Smooth muscle cell (in vitro differentiated cells): ENCODE results near the gene CSNK2A1. TPM values are rescaled to one million over a fixed set of nuclear protein-coding genes. Genes with fewer than 3 reads are reported as not detected.

Experiments
- DNase-seq: peaks from one replicate; lab custom pipeline; 2025; ENCODE audit not compliant: unreplicated experiment; lab: John Stamatoyannopoulos, UW
- H2AFZ ChIP-seq: fragments of 200-600 bp; sonication (generic); 2 replicates; pipeline ENCODE4 v1.6.0; 2016; ENCODE audit warnings: antibody characterized with exemption, low read depth, mild to moderate bottlenecking
- H3F3A ChIP-seq: fragments of 200-600 bp; sonication (generic); 2 replicates; pipeline ENCODE4 v1.6.0; 2017; ENCODE audit warnings: antibody characterized with exemption, low read depth
- H3K27ac ChIP-seq: fragments of 200-600 bp; sonication (generic); 2 replicates; pipeline ENCODE4 v1.5.1; 2016; ENCODE audit warnings: low read depth, mild to moderate bottlenecking
- H3K27me3 ChIP-seq: fragments of 200-600 bp; sonication (generic); 2 replicates; pipeline ENCODE4 v1.6.1; 2016; ENCODE audit warnings: low read depth, mild to moderate bottlenecking
- H3K36me3 ChIP-seq: fragments of 200-600 bp; sonication (generic); 2 replicates; pipeline ENCODE4 v1.5.1; 2016; ENCODE audit warnings: low read depth
- H3K4me1 ChIP-seq: fragments of 200-600 bp; sonication (generic); 2 replicates; pipeline ENCODE4 v1.5.1; 2016; ENCODE audit warnings: low read depth
- H3K4me2 ChIP-seq: fragments of 200-600 bp; sonication (generic); 2 replicates; pipeline ENCODE4 v1.6.0; 2016; ENCODE audit warnings: mild to moderate bottlenecking
- H3K4me3 ChIP-seq: fragments of 200-600 bp; sonication (generic); 2 replicates; pipeline ENCODE4 v1.5.1; 2016; ENCODE audit warnings: mild to moderate bottlenecking
- H3K79me2 ChIP-seq: fragments of 200-600 bp; sonication (generic); 2 replicates; pipeline ENCODE4 v1.6.0; 2016; ENCODE audit warnings: low read depth, mild to moderate bottlenecking
- H3K9ac ChIP-seq: fragments of 200-600 bp; sonication (generic); 2 replicates; pipeline ENCODE4 v1.6.0; 2016; ENCODE audit warnings: low read depth
- H3K9me3 ChIP-seq: fragments of 200-600 bp; sonication (generic); replicated peaks from 2 replicates; pipeline ENCODE4 v1.5.1; 2016; ENCODE audit warnings: low read depth
- H4K20me1 ChIP-seq: fragments of 200-600 bp; sonication (generic); 2 replicates; pipeline ENCODE4 v1.6.0; 2016; ENCODE audit warnings: low read depth
- CTCF ChIP-seq: fragments of 200-600 bp; sonication (generic); IDR thresholded peaks from 2 replicates; pipeline ENCODE4 v1.5.1; 2017; ENCODE audit warnings: borderline replicate concordance, mild to moderate bottlenecking, antibody characterized with exemption; ENCODE audit not compliant: insufficient read depth, poor library complexity, severe bottlenecking
- WGBS: methylation state at CpG from one replicate; pipeline ENCODE4 v1.1.7; 2016; ENCODE audit warnings: low lambda C conversion rate; 5-methylcytosine and 5-hydroxymethylcytosine counted together
- polyA plus RNA-seq: library from polyadenylated mRNA; unstranded; fragments of >200 nt; fragmentation: Nextera tagmentation; extraction: Ambion mirVana; gene quantifications from 2 replicates; pipeline ENCODE4 v1.2.1, GENCODE V29; 2016
- total RNA-seq: library from RNA; depleted of rRNA; stranded (reverse); fragments of >200 nt; gene quantifications from 2 replicates; pipeline ENCODE4 v1.2.3, GENCODE V29; 2014

CSNK2A1 gene
- total and polyA plus RNA-seq, 2 experiments from 2014 or later = 82.6 to 205 TPM

GRCh38 chr20:467755-468154, 75.8 kb downstream of the CSNK2A1 start:
- no peak overlapping the region for H2AFZ ChIP-seq
- WGBS = 88% methylated on average over 7 of the region's 7 CpGs
- no peaks in the 10 kb centered on the region for H3K36me3 ChIP-seq
- no peaks in the 10 kb centered on the region for H3K27me3 ChIP-seq
- TF ChIP-seq CTCF = no peak
- no peak overlapping the region for H3K27ac ChIP-seq
- H3K4me3 ChIP-seq = no peak overlapping the region
- no peak for DNase-seq
- no peaks in the 10 kb centered on the region for H3K4me1 ChIP-seq
- H3K9me3 ChIP-seq = no peaks in the 10 kb centered on the region
- H4K20me1 ChIP-seq = no peaks in the 10 kb centered on the region
- no peak overlapping the region for H3K9ac ChIP-seq
- no peaks in the 10 kb centered on the region for H3F3A ChIP-seq
- no peak overlapping the region for H3K4me2 ChIP-seq
- no peaks in the 10 kb centered on the region for H3K79me2 ChIP-seq

- H2AFZ ChIP-seq = peak within 1 kb of the TSS; percentile 73
- TF ChIP-seq CTCF = no peak
- H3K4me1 ChIP-seq = peaks cover 19% of the 10 kb centered on the region
- H3K9ac ChIP-seq = peak within 1 kb of the TSS; percentile 96
- H3K79me2 ChIP-seq = peaks cover 49% of the 10 kb centered on the region
- H3K9me3 ChIP-seq = no peaks in the 10 kb centered on the region
- WGBS = 3% methylated on average over 53 of the region's 80 CpGs
- peaks cover 42% of the 10 kb centered on the region for H4K20me1 ChIP-seq
- no peaks in the 10 kb centered on the region for H3K36me3 ChIP-seq
- H3K27ac ChIP-seq = peak within 1 kb of the TSS; percentile 90
- H3K4me2 ChIP-seq = peak within 1 kb of the TSS; percentile 93
- DNase-seq = peak; percentile 51
- peak within 1 kb of the TSS; percentile 75 for H3K4me3 ChIP-seq
- H3F3A ChIP-seq = peaks cover 5% of the 10 kb centered on the region
- H3K27me3 ChIP-seq = no peaks in the 10 kb centered on the region
Observed at GRCh38 chr20:462199-462991, 81.2 kb downstream of the CSNK2A1 start, which contains the start of gene TBC1D20. Gene TBC1D20 (minus strand): TSS chr20:462533. CDS start chr20:462405, 128 bp downstream.

- peak; percentile 51 for DNase-seq
- Histone ChIP-seq H3K4me3 (peak overlapping the region; percentile 75), H3F3A (peaks cover 5% of the 10 kb centered on the region), H3K4me2 (peak overlapping the region; percentile 93), H4K20me1 (peaks cover 51% of the 10 kb centered on the region), H3K9ac (peak overlapping the region; percentile 96), H3K27ac (peak overlapping the region; percentile 90), H3K27me3 (no peaks in the 10 kb centered on the region), H3K36me3 (no peaks in the 10 kb centered on the region), H2AFZ (peak overlapping the region; percentile 20), H3K9me3 (no peaks in the 10 kb centered on the region), H3K4me1 (peaks cover 19% of the 10 kb centered on the region), H3K79me2 (peaks cover 57% of the 10 kb centered on the region)
- TF ChIP-seq CTCF = no peak
- WGBS = 20% methylated on average over 46 of the region's 60 CpGs
Observed at GRCh38 chr20:461254-462198, 82.1 kb downstream of the CSNK2A1 start.
